ENCODE results near the gene RNMT.

Gene RNMT

DNA sequence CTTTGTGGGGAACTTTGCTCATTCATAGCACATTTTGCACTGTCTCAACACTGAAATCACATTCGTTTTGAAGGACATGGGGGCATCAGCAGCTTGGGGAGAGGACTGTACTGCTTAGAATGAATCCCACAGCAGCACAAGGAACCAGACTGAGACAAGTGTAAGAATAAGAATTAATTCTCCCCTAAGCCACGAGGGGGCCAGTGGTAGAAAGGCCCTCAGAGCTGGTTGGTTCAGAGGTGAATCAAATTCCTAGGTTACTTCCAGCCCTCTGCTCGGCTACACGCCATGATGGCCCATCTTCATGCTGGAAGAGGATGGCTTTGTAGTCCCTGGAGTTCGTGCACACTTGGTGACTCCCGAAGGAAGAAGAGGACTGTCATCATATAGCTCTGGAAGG is 85.5 kb downstream of the RNMT start:
- no peak for DNase-seq (ENCODE audit: low spot score)

DNA sequence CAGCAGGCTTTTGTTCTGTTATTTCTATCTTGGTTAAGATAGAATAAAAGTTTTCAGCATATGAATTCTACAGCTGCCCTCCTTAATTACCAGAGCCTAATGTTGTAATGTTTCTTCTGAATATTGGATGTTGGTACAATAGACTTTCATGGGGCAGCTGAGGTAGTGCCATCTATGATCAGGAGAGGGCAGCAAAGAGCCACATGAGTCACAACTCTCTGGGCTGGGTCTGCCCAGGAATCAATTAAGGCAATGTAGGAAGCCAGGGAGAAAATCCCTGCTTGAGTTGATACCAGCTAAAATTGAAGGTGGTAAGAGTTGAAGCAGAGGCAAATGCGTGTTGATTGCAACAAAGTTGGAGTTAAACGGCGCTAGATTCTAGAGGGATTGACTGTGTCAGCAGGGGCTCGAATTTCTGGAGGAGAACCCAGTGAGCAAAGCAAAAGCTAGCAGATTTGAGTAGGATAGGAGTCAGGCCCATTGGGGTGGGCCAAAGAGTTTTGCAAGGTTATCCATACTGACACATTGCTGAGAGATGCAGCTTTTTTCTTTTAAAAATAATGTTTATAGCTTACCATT is 86.9 kb downstream of the RNMT start:
- DNase-seq (ENCODE audit: low spot score): peak; percentile 75
